Smooth muscle cell (in vitro differentiated cells): ENCODE results near the gene CAMK1D. TPM values are rescaled to one million over a fixed set of nuclear protein-coding genes. Genes with fewer than 3 reads are reported as not detected.

ENCODE experiments used
- DNase-seq: peaks from one replicate; lab custom pipeline; 2025; ENCODE audit not compliant: unreplicated experiment; lab: John Stamatoyannopoulos, UW
- H2AFZ ChIP-seq: fragments of 200-600 bp; sonication (generic); 2 replicates; pipeline ENCODE4 v1.6.0; 2016; ENCODE audit warnings: antibody characterized with exemption, low read depth, mild to moderate bottlenecking
- H3F3A ChIP-seq: fragments of 200-600 bp; sonication (generic); 2 replicates; pipeline ENCODE4 v1.6.0; 2017; ENCODE audit warnings: antibody characterized with exemption, low read depth
- H3K27ac ChIP-seq: fragments of 200-600 bp; sonication (generic); 2 replicates; pipeline ENCODE4 v1.5.1; 2016; ENCODE audit warnings: low read depth, mild to moderate bottlenecking
- H3K27me3 ChIP-seq: fragments of 200-600 bp; sonication (generic); 2 replicates; pipeline ENCODE4 v1.6.1; 2016; ENCODE audit warnings: low read depth, mild to moderate bottlenecking
- H3K36me3 ChIP-seq: fragments of 200-600 bp; sonication (generic); 2 replicates; pipeline ENCODE4 v1.5.1; 2016; ENCODE audit warnings: low read depth
- H3K4me1 ChIP-seq: fragments of 200-600 bp; sonication (generic); 2 replicates; pipeline ENCODE4 v1.5.1; 2016; ENCODE audit warnings: low read depth
- H3K4me2 ChIP-seq: fragments of 200-600 bp; sonication (generic); 2 replicates; pipeline ENCODE4 v1.6.0; 2016; ENCODE audit warnings: mild to moderate bottlenecking
- H3K4me3 ChIP-seq: fragments of 200-600 bp; sonication (generic); 2 replicates; pipeline ENCODE4 v1.5.1; 2016; ENCODE audit warnings: mild to moderate bottlenecking
- H3K79me2 ChIP-seq: fragments of 200-600 bp; sonication (generic); 2 replicates; pipeline ENCODE4 v1.6.0; 2016; ENCODE audit warnings: low read depth, mild to moderate bottlenecking
- H3K9ac ChIP-seq: fragments of 200-600 bp; sonication (generic); 2 replicates; pipeline ENCODE4 v1.6.0; 2016; ENCODE audit warnings: low read depth
- H3K9me3 ChIP-seq: fragments of 200-600 bp; sonication (generic); replicated peaks from 2 replicates; pipeline ENCODE4 v1.5.1; 2016; ENCODE audit warnings: low read depth
- H4K20me1 ChIP-seq: fragments of 200-600 bp; sonication (generic); 2 replicates; pipeline ENCODE4 v1.6.0; 2016; ENCODE audit warnings: low read depth
- WGBS: methylation state at CpG from one replicate; pipeline ENCODE4 v1.1.7; 2016; ENCODE audit warnings: low lambda C conversion rate; 5-methylcytosine and 5-hydroxymethylcytosine counted together
- polyA plus RNA-seq: library from polyadenylated mRNA; unstranded; fragments of >200 nt; fragmentation: Nextera tagmentation; extraction: Ambion mirVana; gene quantifications from 2 replicates; pipeline ENCODE4 v1.2.1, GENCODE V29; 2016
- total RNA-seq: library from RNA; depleted of rRNA; stranded (reverse); fragments of >200 nt; gene quantifications from 2 replicates; pipeline ENCODE4 v1.2.3, GENCODE V29; 2014
- TF ChIP-seq, protein P1 (sequence below): fragments of 200-600 bp; sonication (generic); IDR thresholded peaks from 2 replicates; pipeline ENCODE4 v1.5.1; 2017; ENCODE audit warnings: borderline replicate concordance, mild to moderate bottlenecking, antibody characterized with exemption; ENCODE audit not compliant: insufficient read depth, poor library complexity, severe bottlenecking

Gene CAMK1D
- total and polyA plus RNA-seq, 2 experiments from 2014 or later = 1.6 to 2.3 TPM

DNA sequence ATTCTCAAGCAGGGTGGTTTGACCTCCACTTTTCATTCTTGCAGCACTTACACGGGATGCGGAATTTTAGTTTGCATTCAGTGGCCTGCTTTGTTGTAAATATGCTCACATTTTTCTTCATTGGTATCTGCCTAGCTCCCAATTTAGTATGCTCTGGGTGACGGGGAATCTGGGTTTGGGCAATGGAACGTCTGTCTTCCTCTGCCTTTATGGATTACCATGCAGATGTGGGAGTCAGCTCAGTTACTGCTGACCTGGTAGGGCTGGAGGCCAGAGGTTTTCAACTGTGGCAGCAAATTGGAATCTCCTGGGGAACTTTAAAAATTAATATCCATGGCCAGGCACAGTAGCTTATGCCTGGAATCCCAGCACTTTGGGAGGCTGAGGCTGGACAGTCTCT is 161.6 kb downstream of the CAMK1D start:
- Histone ChIP-seq H3K9ac (no peak overlapping the region), H3K4me2 (no peak overlapping the region), H3K4me1 (no peaks in the 10 kb centered on the region), H4K20me1 (no peaks in the 10 kb centered on the region), H3K27ac (no peak overlapping the region), H3K4me3 (no peak overlapping the region), H3K36me3 (no peaks in the 10 kb centered on the region), H2AFZ (no peak overlapping the region), H3F3A (no peaks in the 10 kb centered on the region), H3K79me2 (no peaks in the 10 kb centered on the region), H3K27me3 (no peaks in the 10 kb centered on the region), H3K9me3 (no peaks in the 10 kb centered on the region)
- 72% methylated on average over 4 of the region's 4 CpGs for WGBS
- DNase-seq = no peak
- TF ChIP-seq, protein P1, sequence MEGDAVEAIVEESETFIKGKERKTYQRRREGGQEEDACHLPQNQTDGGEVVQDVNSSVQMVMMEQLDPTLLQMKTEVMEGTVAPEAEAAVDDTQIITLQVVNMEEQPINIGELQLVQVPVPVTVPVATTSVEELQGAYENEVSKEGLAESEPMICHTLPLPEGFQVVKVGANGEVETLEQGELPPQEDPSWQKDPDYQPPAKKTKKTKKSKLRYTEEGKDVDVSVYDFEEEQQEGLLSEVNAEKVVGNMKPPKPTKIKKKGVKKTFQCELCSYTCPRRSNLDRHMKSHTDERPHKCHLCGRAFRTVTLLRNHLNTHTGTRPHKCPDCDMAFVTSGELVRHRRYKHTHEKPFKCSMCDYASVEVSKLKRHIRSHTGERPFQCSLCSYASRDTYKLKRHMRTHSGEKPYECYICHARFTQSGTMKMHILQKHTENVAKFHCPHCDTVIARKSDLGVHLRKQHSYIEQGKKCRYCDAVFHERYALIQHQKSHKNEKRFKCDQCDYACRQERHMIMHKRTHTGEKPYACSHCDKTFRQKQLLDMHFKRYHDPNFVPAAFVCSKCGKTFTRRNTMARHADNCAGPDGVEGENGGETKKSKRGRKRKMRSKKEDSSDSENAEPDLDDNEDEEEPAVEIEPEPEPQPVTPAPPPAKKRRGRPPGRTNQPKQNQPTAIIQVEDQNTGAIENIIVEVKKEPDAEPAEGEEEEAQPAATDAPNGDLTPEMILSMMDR = no peak

DNA sequence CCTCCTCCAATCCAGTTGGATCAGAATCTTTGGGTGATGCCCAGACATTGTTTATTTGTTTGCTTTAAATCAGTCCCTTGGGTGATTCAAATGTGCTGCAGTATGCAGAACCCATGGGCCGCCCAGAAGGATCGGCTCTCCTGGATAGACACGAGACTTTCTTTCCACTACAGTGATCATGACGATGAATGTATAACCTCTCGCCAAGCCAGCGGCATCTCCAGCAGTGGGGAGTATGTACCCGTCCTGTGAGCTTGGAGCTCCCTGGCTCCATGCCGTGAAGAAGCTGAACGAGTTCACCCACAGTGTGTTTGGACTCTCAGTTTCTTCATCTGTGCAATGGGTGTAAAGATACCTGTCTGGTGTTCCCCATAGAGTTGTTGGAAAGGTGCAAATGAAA is 162.3 kb downstream of the CAMK1D start:
- Histone ChIP-seq H3K36me3 (no peaks in the 10 kb centered on the region), H3K4me1 (no peaks in the 10 kb centered on the region), H4K20me1 (no peaks in the 10 kb centered on the region), H3K4me3 (no peak overlapping the region), H3K9me3 (no peaks in the 10 kb centered on the region), H3K27ac (no peak overlapping the region), H3K27me3 (no peaks in the 10 kb centered on the region), H3K4me2 (no peak overlapping the region), H2AFZ (no peak overlapping the region), H3K79me2 (no peaks in the 10 kb centered on the region), H3K9ac (no peak overlapping the region), H3F3A (no peaks in the 10 kb centered on the region)
- TF ChIP-seq, protein P1 = no peak
- no peak for DNase-seq
- 95% methylated on average over 9 of the region's 9 CpGs for WGBS

DNA sequence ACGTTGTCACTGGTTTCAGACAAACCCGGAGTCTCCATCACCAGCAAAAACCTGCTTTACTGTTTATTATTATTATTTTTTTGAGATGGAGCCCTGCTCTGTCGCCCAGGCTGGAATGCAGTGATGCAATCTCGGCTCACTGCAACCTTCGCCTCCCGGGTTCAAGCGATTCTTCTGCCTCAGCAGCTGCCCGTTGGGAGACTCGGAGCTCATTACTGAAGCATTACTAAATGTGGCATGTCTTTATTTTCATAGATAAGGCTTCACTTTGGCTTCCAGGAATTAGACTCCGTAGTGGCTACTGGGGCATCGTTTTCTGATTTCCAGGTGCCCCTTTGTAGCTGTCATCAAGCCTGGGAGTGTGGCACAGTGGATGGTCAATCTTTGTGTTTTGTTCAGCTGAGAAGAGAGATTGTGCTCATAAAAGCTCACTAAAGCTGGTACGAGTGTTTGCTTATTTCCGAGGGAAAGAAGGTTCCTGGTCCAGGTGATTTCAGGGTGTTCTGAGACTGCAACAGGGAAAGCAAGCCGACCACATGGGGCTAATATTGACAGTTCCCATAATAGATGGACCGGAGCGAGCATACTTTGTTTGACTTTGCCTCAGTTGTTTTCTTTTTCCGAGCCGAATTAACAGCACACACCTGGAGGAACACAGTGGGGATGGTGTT is 163.1 kb downstream of the CAMK1D start:
- 89% methylated on average over 18 of the region's 18 CpGs for WGBS
- Histone ChIP-seq H3K4me2 (no peak overlapping the region), H3K36me3 (no peaks in the 10 kb centered on the region)

More for the DNA sequence above, 163.1 kb downstream of the CAMK1D start:
- Histone ChIP-seq H3K4me3 (no peak overlapping the region), H4K20me1 (no peaks in the 10 kb centered on the region), H3K79me2 (no peaks in the 10 kb centered on the region), H2AFZ (no peak overlapping the region), H3K27ac (no peak overlapping the region), H3F3A (no peaks in the 10 kb centered on the region), H3K9ac (no peak overlapping the region), H3K9me3 (no peaks in the 10 kb centered on the region), H3K27me3 (no peaks in the 10 kb centered on the region), H3K4me1 (no peaks in the 10 kb centered on the region)
- DNase-seq = no peak
- TF ChIP-seq, protein P1 = no peak
